Forelimb muscle (tissue), 1 donor: ENCODE data around the gene CCND1. TPM values are rescaled to one million over a fixed set of nuclear protein-coding genes. Genes with fewer than 3 reads are reported as not detected.
"Not testable (repeated sequence)": the region's sequence is repeated elsewhere in the genome, so short reads cannot be mapped to it uniquely, and the experiment has no call there.

ENCODE experiments used
- DNase-seq: peaks from one replicate; pipeline ENCODE4 v3.0.0-alpha.2; 2013; ENCODE audit warnings: low read depth
- polyA plus RNA-seq: library from polyadenylated mRNA; unstranded; fragments of 120-200 nt; gene quantifications from one replicate; pipeline ENCODE4 v1.2.1, GENCODE V29; 2013; ENCODE audit not compliant: insufficient read length

Gene CCND1
- polyA plus RNA-seq, 1 donor: 72.4 TPM

- no peak for DNase-seq
These were observed 26.0 kb downstream of the CCND1 start for GRCh38 chr11:69666752-69667536.

DNA sequence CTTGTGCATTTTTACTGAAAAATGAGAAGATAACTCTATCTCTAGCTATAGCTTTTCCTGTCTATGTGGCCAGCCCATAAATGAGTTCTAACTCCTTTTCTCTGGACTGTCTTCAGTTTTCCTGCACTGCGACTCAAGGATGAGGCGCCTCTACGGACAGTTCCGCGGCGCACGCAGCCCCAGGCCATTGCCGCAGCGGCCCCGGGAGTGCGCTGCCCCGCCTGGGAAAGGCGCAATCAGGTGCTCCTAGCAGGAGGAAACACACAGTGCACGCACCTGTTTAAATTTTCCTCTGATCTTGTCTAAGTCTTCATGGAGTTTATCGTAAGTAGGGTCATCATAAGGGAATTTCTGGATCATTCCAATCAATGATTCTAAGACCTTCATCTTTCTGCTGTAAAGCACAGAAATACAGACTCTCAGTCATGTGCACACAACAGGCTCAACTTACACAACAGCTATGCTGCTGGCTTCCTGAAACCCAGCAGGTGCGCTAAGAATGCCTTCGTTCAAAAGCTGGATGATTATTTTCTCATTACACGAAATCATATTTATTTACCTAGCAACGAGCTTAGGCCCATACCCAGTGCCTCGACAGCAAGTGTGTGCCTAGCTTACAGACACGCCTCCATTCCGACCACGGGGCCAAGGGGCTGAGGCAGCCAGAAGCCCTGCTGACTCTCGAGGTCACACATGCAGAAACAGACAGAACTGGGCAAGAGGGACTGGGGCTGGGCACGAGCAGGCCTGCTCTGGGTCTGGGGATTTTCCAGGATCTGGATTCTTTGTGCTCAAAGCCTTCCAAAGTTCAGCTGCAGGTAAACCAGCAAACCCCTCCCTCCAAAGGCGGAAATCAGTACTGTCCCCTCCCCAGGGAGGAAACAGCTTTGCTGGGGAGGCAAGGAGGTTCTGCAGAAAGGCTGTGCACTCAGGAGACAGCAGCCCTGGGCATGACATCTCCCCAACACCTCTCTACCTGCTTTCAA lies 27.0 kb downstream of the CCND1 start:
- DNase-seq: no peak

- no peak for DNase-seq
These were observed 28.5 kb downstream of the CCND1 start for GRCh38 chr11:69669486-69669885.

DNA sequence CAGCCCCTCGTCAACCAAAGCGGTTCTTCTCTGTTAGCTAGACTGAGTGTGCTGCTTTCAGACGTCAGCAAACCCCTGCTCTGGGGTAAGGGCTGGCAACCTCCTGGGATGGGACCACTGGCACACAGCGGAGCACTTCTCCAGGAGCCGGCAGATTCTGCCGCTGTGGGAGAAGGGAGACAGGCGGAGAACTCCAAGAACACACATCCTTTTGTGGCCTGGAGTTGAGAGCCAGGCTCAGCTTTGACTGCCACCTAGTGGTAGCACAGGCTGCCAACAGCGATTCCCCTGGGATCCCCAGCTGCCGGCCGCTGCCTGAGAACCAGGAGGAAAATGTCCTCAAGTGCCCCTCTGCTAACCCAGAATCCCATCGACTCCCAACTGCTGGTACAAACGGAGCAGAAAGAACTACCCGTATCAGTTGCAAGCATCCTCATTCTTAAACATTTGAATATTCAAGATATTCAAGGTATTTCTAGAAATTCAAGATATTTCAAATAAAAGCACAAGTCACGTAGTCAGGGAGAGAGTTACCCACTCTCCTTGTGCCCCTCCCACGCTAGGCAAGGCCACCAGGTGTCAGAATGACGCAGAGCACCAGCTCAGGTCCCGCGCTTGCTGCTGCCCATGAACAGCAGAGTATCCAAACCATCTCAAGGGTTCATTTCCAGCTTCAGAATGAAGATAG lies 29.3 kb downstream of the CCND1 start:
- DNase-seq: peak; percentile 59

GRCh38 chr11:69671734-69672465 lies 30.9 kb downstream of the CCND1 start:
- DNase-seq: no peak

- no peak for DNase-seq
These were observed 33.4 kb downstream of the CCND1 start for GRCh38 chr11:69674267-69674885.

DNA sequence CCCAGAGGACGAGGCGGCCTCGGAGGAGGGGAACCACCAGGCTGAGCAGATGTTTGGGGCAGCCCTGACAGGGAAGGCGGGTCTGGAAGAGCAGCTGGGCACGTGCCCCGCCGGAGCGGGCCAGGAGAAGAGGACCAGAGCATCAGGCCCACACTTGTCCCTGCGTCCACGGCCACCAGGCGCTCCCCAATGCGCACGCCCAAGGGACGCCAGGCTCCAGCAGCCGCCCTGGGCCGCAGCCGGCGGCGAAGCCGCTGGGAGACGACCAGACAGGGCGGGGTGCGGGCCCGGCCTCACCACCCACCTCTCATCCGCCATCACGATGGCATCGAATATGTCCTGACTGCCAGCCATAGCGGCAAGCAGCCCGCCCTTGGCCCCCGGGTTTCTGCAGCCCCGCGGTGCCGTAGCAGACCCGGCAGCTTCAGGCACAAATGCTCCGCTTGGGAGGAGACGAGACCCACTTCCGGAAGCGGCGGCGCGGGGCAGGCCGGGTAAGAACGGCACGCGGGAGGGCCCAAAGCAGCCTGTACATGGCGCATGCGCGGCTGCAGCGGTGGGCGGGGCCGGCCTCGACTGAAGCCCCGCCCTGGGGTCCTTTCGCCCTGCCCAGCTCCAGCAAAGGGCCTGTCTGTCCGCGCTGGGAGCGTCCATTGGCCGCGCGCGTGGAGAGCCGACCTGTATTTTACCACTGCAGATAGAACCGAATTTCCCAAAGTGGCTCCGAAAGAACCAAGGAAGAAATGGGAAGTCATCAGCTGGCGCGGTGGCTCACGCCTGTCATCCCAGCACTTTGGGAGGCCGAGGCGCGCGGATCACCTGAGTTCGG lies 34.1 kb downstream of the CCND1 start, which contains the start of gene LTO1:
LTO1 (minus strand) TSS at position 468 of the 829 bp plus-strand sequence; CDS start at position 354, 114 bp downstream.
- peak; percentile 71 for DNase-seq

DNA sequence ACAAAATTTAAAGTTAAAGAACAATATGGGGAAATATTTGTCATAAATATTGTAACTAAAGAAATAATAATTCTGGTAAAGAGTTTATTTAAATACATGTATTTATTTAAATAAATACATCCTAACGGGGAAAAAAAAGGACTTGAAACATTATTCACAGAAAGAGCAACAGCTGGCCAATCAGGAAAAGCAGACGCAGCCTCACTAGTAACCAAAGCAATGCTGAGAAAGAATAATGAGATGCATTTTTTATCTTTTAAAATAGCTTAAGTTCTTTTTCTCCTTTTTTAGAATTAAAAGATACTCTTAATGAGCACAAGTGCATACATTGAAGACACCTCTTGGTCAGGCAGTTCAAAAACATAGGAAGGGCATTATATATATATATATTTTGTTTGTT lies 36.8 kb downstream of the CCND1 start:
- DNase-seq: no peak

DNA sequence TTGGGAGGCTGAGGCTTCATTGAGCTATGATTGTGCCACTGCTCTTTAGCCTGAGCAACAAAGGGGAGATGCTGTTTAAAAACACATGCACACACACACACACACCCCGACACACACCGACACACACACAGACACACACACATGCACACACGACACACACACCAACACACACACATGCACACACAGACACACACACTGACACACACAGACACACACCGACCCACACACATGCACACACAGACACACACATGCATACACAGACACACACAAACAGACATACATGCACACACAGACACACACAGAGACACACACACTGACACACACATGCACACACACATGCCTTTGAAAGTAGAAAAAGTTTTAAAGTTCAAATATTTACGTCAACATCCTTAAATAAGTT lies 39.7 kb downstream of the CCND1 start:
- DNase-seq: no peak

DNA sequence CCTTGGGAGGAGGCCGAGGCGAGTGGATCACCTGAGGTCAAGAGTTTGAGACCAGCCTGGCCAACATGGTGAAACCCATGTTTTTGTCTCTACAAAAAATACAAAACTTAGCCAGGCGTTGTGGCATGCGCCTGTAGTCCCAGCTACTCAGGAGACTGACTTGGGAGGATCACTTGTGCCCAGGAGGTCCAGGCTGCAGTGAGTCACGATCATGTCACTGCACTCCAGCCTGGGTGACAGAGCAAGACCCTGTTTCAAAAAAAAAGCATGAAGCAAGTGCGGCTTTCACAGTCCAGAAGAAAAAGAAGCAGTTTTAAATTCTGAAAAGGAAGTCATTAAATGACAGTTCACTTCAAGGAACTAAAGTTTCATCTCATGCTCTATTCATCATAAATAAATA lies 41.3 kb downstream of the CCND1 start:
- DNase-seq: no peak

DNA sequence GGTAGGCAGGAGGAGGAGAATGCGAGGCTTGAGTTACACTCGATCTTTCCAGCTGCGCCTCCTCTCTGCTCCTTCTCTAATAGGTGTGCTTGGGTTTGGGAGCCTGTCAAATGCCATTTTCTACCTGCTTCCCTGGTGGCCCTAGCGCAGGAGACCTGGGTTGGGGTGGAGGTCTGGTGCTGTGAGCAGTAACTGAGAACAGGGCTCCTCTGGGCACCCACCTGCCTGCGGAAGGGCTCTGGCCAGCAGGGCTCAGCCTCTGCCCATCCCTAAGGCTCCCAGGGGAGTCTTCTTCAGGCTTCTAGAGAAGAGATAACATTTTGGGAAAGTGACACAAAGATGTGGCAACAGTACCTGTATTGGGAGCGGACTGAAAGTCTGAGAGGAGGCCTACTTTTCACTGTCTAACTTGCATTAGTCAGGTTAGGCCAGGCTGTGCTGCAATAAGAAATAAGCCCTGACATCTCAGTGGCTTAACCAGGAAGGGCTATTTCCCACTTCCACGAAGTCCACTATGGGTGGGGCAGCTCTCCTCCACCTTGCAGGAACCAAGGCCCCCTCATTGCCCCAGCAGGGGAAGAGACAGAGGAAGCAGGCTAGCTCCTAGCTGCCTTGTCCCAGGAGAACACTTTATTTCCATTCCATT lies 41.8 kb downstream of the CCND1 start:
- no peak for DNase-seq

- no peak for DNase-seq
These were observed 42.9 kb downstream of the CCND1 start for GRCh38 chr11:69683764-69684333.

DNA sequence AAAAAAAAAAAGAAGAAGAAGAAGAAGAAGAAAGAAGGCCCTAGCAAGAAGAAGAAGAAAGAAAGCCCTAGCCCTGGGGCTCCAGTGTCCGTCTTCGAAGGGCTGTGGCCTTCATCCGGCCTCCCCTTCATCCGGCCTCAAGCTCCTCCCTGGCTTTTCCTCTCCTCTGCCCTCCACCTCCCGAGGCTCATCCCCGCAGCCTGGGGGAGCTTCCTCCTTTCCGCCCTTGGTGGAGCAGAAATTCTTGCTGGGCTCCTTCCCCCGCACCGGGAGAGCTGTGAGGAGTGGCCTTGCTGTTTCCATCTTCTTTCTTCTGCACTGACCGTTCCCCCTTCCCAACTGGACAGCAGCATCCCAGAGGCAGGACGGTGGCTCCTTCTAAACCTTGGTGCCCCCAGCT lies 43.7 kb downstream of the CCND1 start:
- no peak for DNase-seq

DNA sequence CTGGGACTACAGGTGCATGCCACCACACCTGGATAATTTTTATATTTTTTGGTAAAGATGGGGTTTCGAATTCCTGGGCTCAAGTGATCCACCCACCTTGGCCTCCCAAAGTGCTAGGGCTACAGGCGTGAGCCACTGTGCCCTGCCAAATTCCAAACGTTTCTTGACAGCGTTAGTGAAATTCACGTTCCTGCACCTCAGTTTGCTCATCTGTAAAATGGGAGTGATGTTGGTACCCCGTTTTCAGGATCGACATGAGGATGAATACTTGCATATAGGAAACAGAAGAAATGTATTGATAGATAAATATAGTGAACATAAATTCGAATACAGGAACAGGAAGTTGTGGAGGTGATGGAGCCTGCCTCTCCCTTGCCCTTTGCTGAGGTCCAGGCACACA lies 44.4 kb downstream of the CCND1 start:
- DNase-seq: no peak

GRCh38 chr11:69686452-69686851 lies 45.5 kb downstream of the CCND1 start:
- DNase-seq: no peak

DNA sequence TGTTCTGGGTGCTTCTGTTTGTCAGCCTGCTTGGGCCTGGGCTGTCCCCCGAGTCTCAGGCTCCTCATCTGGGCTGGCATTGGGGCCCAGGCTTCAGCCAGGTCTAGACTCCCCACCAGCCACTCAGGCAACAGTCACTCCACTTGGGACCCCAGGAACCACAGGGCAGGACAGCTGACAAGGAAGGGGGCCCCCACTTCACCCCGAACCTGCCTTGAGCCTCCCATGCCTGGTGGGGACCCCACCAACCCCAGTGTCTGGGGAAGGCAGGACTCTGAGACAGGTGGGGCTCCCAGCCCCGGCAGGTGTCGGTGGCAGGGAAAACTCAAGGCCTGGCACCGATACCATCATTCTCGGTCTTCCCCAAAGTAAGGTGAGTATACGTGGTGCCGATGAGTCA lies 45.9 kb downstream of the CCND1 start:
- no peak for DNase-seq

GRCh38 chr11:69687969-69688771 lies 47.2 kb downstream of the CCND1 start:
- DNase-seq: not testable (repeated sequence)
